IMR-90 (cell line): ENCODE data around the gene APOBEC3B. TPM values are rescaled to one million over a fixed set of nuclear protein-coding genes. Genes with fewer than 3 reads are reported as not detected.

Source experiments
- ATAC-seq: fragments of 200-7000 bp; cut with Tn5 transposase; 2 replicates; pipeline ENCODE4 v1.9.1; 2020; ENCODE audit warnings: low read depth, mild to moderate bottlenecking, moderate library complexity
- BruUV-seq: library from RNA; stranded (reverse); fragments of 400-500 nt; replicated peaks from 2 replicates; lab custom pipeline; 2021; lab: Mats Ljungman, UMichigan
- CTCF ChIA-PET: fragments of 300-600 bp; formaldehyde crosslinking; extraction: SDS; loops from one replicate; lab custom pipeline; 2021; ENCODE audit warnings: antibody characterized with exemption; lab: Yijun Ruan, JAX
- POLR2A ChIA-PET: fragments of 300-600 bp; sonication (Branson Sonifier 250); formaldehyde crosslinking; loops from one replicate; lab custom pipeline; 2022; ENCODE audit warnings: antibody characterized with exemption; ENCODE audit not compliant: unreplicated experiment; lab: Charles Lee
- DNase-seq: peaks from one replicate; pipeline ENCODE4 v3.0.0; 2013
- H2AFZ ChIP-seq: replicated peaks from 2 replicates; pipeline ENCODE3; 2013; ENCODE audit warnings: low read length, mild to moderate bottlenecking; ENCODE audit not compliant: poor library complexity
- H2AK5ac ChIP-seq: 2 replicates; pipeline ENCODE4 v1.6.1; 2013; ENCODE audit warnings: low read depth, low read length, inconsistent platforms
- H2AK9ac ChIP-seq: replicated peaks from 2 replicates; pipeline ENCODE3; 2013; ENCODE audit warnings: mild to moderate bottlenecking, low read depth, low read length, moderate library complexity; ENCODE audit not compliant: poor library complexity
- H2BK120ac ChIP-seq: 2 replicates; pipeline ENCODE4 v1.6.1; 2013; ENCODE audit warnings: low read depth, low read length, inconsistent platforms
- H2BK15ac ChIP-seq: 3 replicates; pipeline ENCODE4 v1.6.1; 2013; ENCODE audit warnings: low read depth, low read length, inconsistent platforms
- H2BK20ac ChIP-seq: 2 replicates; pipeline ENCODE4 v1.6.1; 2013; ENCODE audit warnings: low read depth, mild to moderate bottlenecking, inconsistent platforms, low read length, moderate library complexity
- H2BK5ac ChIP-seq: 2 replicates; pipeline ENCODE4 v1.6.1; 2013; ENCODE audit warnings: mild to moderate bottlenecking, low read depth, low read length, inconsistent platforms; ENCODE audit not compliant: poor library complexity, severe bottlenecking
- H3K14ac ChIP-seq: replicated peaks from 2 replicates; pipeline ENCODE4 v1.6.1; 2013; ENCODE audit warnings: low read depth, low read length, inconsistent platforms
- H3K18ac ChIP-seq: 2 replicates; pipeline ENCODE4 v1.6.1; 2013; ENCODE audit warnings: low read depth, low read length, control low read depth
- H3K23ac ChIP-seq: 2 replicates; pipeline ENCODE4 v1.6.1; 2013; ENCODE audit warnings: low read depth, low read length, inconsistent platforms
- H3K27ac ChIP-seq: 2 replicates; pipeline ENCODE4 v1.5.1; 2013; ENCODE audit warnings: mild to moderate bottlenecking, control low read depth, low read length; ENCODE audit not compliant: insufficient read depth
- H3K27me3 ChIP-seq: 2 replicates; pipeline ENCODE4 v1.6.1; 2013; ENCODE audit warnings: low read length; ENCODE audit not compliant: control insufficient read depth, insufficient read depth
- H3K36me3 ChIP-seq: 2 replicates; pipeline ENCODE4 v1.6.1; 2013; ENCODE audit warnings: low read length, mixed read lengths; ENCODE audit not compliant: control insufficient read depth, insufficient read depth
- H3K4ac ChIP-seq: 2 replicates; pipeline ENCODE4 v1.6.1; 2013; ENCODE audit warnings: low read depth, low read length, inconsistent platforms
- H3K4me1 ChIP-seq: 2 replicates; pipeline ENCODE4 v1.6.1; 2013; ENCODE audit warnings: low read length, mixed read lengths; ENCODE audit not compliant: control insufficient read depth, insufficient read depth
- H3K4me2 ChIP-seq: 2 replicates; pipeline ENCODE4 v1.6.1; 2013; ENCODE audit warnings: low read depth, mild to moderate bottlenecking, control low read depth, low read length, moderate library complexity
- H3K4me3 ChIP-seq: 2 replicates; pipeline ENCODE4 v1.5.1; 2013; ENCODE audit warnings: low read depth, mild to moderate bottlenecking, control low read depth, low read length, moderate library complexity; ENCODE audit not compliant: insufficient read depth
- H3K56ac ChIP-seq: 2 replicates; pipeline ENCODE4 v1.6.1; 2013; ENCODE audit warnings: low read length, inconsistent platforms; ENCODE audit not compliant: insufficient read depth; ENCODE audit errors: extremely low read depth
- H3K79me1 ChIP-seq, 2 experiments: 2 replicates each; pipeline ENCODE4 v1.6.1; 2013; ENCODE audit warnings: low read length in 2 of 2, inconsistent platforms in 1 of 2, low read depth in 1 of 2
- H3K9ac ChIP-seq: 2 replicates; pipeline ENCODE4 v1.6.1; 2013; ENCODE audit warnings: low read depth, low read length, control low read depth
- H3K9me1 ChIP-seq: 2 replicates; pipeline ENCODE4 v1.6.1; 2013; ENCODE audit warnings: low read length, inconsistent platforms; ENCODE audit not compliant: insufficient read depth
- H3K9me3 ChIP-seq: 2 replicates; pipeline ENCODE4 v1.6.1; 2013; ENCODE audit warnings: low read length; ENCODE audit not compliant: control insufficient read depth, insufficient read depth
- H4K20me1 ChIP-seq: 2 replicates; pipeline ENCODE4 v1.6.1; 2013; ENCODE audit warnings: low read length, inconsistent platforms; ENCODE audit not compliant: insufficient read depth
- H4K5ac ChIP-seq: 2 replicates; pipeline ENCODE4 v1.6.1; 2013; ENCODE audit warnings: mild to moderate bottlenecking, low read depth, low read length, control low read depth
- H4K8ac ChIP-seq, 2 experiments: 2 replicates each; pipeline ENCODE4 v1.6.1; 2013; ENCODE audit warnings: low read depth in 2 of 2, low read length in 2 of 2, control low read depth in 1 of 2, inconsistent platforms in 1 of 2
- H4K91ac ChIP-seq: 2 replicates; pipeline ENCODE4 v1.6.1; 2013; ENCODE audit warnings: low read depth, low read length, inconsistent platforms; ENCODE audit not compliant: insufficient read depth
- BHLHE40 ChIP-seq: fragments of 150-350 bp; IDR thresholded peaks from 2 replicates; pipeline ENCODE4 v1.6.1; 2016; ENCODE audit warnings: mild to moderate bottlenecking, low read depth, low read length
- CEBPB ChIP-seq: IDR thresholded peaks from 2 replicates; pipeline ENCODE4 v1.6.1; 2012; ENCODE audit warnings: low read depth, low read length, improper control_type of control experiment
- CHD1 ChIP-seq: IDR thresholded peaks from 2 replicates; pipeline ENCODE4 v1.6.1; 2012; ENCODE audit warnings: low read depth, low read length, improper control_type of control experiment
- CTCF ChIP-seq: conservative IDR thresholded peaks from 2 replicates; pipeline ENCODE4 v1.5.1; 2012; ENCODE audit warnings: mild to moderate bottlenecking, low read depth, low read length, improper control_type of control experiment
- ELK1 ChIP-seq: fragments of 150-350 bp; IDR thresholded peaks from 2 replicates; pipeline ENCODE4 v1.6.1; 2016; ENCODE audit warnings: low read depth, mild to moderate bottlenecking, low read length, moderate library complexity, borderline replicate concordance
- FOS ChIP-seq: fragments of 150-350 bp; IDR thresholded peaks from 2 replicates; pipeline ENCODE4 v1.6.1; 2016; ENCODE audit warnings: low read depth, low read length
- MAFK ChIP-seq: IDR thresholded peaks from 2 replicates; pipeline ENCODE4 v1.6.1; 2012; ENCODE audit warnings: low read depth, low read length, improper control_type of control experiment
- MAZ ChIP-seq: IDR thresholded peaks from 2 replicates; pipeline ENCODE4 v1.6.1; 2012; ENCODE audit warnings: low read depth, mild to moderate bottlenecking, low read length, improper control_type of control experiment, moderate library complexity, borderline replicate concordance
- MXI1 ChIP-seq: IDR thresholded peaks from 2 replicates; pipeline ENCODE4 v1.6.1; 2012; ENCODE audit warnings: low read depth, mild to moderate bottlenecking, low read length, moderate library complexity, borderline replicate concordance
- NFE2L2 ChIP-seq: fragments of 150-350 bp; IDR thresholded peaks from 2 replicates; pipeline ENCODE4 v1.6.1; 2016; ENCODE audit warnings: low read depth, mild to moderate bottlenecking, low read length
- POLR2A ChIP-seq: IDR thresholded peaks from 2 replicates; pipeline ENCODE4 v1.6.1; 2012; ENCODE audit warnings: mild to moderate bottlenecking, low read depth, low read length
- RAD21 ChIP-seq: IDR thresholded peaks from 2 replicates; pipeline ENCODE4 v1.6.1; 2012; ENCODE audit warnings: low read length, improper control_type of control experiment
- RCOR1 ChIP-seq: IDR thresholded peaks from 2 replicates; pipeline ENCODE4 v1.6.1; 2012; ENCODE audit warnings: mild to moderate bottlenecking, low read length, improper control_type of control experiment; ENCODE audit not compliant: insufficient replicate concordance
- RFX5 ChIP-seq: IDR thresholded peaks from 2 replicates; pipeline ENCODE4 v1.8.0; 2012; ENCODE audit warnings: low read depth, mild to moderate bottlenecking, low read length, moderate library complexity
- SMC3 ChIP-seq: fragments of 150-350 bp; IDR thresholded peaks from 2 replicates; pipeline ENCODE4 v1.6.1; 2016; ENCODE audit warnings: low read depth, mild to moderate bottlenecking, antibody characterized with exemption, low read length, moderate library complexity
- USF2 ChIP-seq: fragments of 150-350 bp; IDR thresholded peaks from 2 replicates; pipeline ENCODE4 v1.6.1; 2017; ENCODE audit warnings: mild to moderate bottlenecking, antibody characterized with exemption, low read length, low read depth
- WGBS, 2 experiments: methylation state at CpG; one replicate each; pipeline versions ENCODE4 v1.1.5 to v1.1.7; 2013; ENCODE audit warnings: missing lambda C conversion rate in 2 of 2; ENCODE audit not compliant: insufficient read length in 1 of 2; ENCODE audit errors: extremely low coverage in 2 of 2; 5-methylcytosine and 5-hydroxymethylcytosine counted together
- dilution Hi-C: fragments of 300-500 bp; cut with HindIII; formaldehyde crosslinking; loops from one replicate; pipeline ENCODE4 v1.14.3; 2018; ENCODE audit warnings: low sequenced_read_pairs; ENCODE audit not compliant: unreplicated experiment
- in situ Hi-C: fragments of 300-500 bp; cut with MboI; formaldehyde crosslinking; loops from 3 replicates; pipeline ENCODE4 v1.14.3; 2019; ENCODE audit warnings: low sequenced_read_pairs, inconsistent platforms, mixed read lengths
- intact Hi-C: fragments of 100-400 bp; cut with micrococcal nuclease; formaldehyde crosslinking; loops from 2 replicates; pipeline ENCODE4 v1.10.0; 2022
- polyA plus RNA-seq, 3 experiments: library from polyadenylated mRNA; depleted of rRNA; stranded (reverse); fragments of >200 nt; gene quantifications; 2 replicates each; pipeline ENCODE4 v1.2.3, GENCODE V29; 2012; ENCODE audit warnings: low replicate concordance in 1 of 3
- total RNA-seq: library from RNA; depleted of rRNA; stranded (reverse); fragments of >200 nt; gene quantifications from 2 replicates; pipeline ENCODE4 v1.2.3, GENCODE V29; 2012

APOBEC3B gene
- total and polyA plus RNA-seq, 2 of the 4 experiments (the other 2 are of a cell fraction), result 17.6 to 34.2 TPM

- Histone ChIP-seq H4K5ac (no peak overlapping the region), H3K14ac (no peak overlapping the region), H3K4me3 (no peak overlapping the region), H3K4me2 (no peak overlapping the region), H2AK9ac (no peak overlapping the region), H2AK5ac (no peak overlapping the region), H3K18ac (no peak overlapping the region), H4K91ac (no peak overlapping the region), H3K4me1 (no peaks in the 10 kb centered on the region), H3K9me1 (no peaks in the 10 kb centered on the region; the same call in 1 of the 2 replicates), H2BK15ac (no peak overlapping the region), H3K9me3 (no peaks in the 10 kb centered on the region), H3K4ac (no peak overlapping the region), H3K9ac (no peak overlapping the region), H3K27me3 (peaks cover 50% of the 10 kb centered on the region), H3K27ac (no peak overlapping the region), H3K79me1 (no peaks in the 10 kb centered on the region), H2BK120ac (no peak overlapping the region), H2BK20ac (no peak overlapping the region), H3K36me3 (no peaks in the 10 kb centered on the region), H3K23ac (no peak overlapping the region), H4K8ac (no peak overlapping the region), H2BK5ac (no peak overlapping the region), H4K20me1 (no peaks in the 10 kb centered on the region; the same call in 1 of the 2 replicates), H2AFZ (no peak overlapping the region), H3K56ac (no peak overlapping the region)
- ATAC-seq (no peak), DNase-seq (no peak)
- intact Hi-C loops (no loop called here), in situ Hi-C loops (no loop called here), dilution Hi-C loops (no loop called here)
- no TSS peak for BruUV-seq
- no peak for TF ChIP-seq MAFK
- no peak for TF ChIP-seq MAZ
- TF ChIP-seq BHLHE40, result no peak
- TF ChIP-seq CEBPB, result no peak
- no peak for TF ChIP-seq SMC3
- TF ChIP-seq CHD1, result no peak
- TF ChIP-seq RAD21, result no peak
- TF ChIP-seq MXI1, result no peak
- no peak for TF ChIP-seq RCOR1
- no peak for TF ChIP-seq NFE2L2
- no peak for TF ChIP-seq USF2
- no peak for TF ChIP-seq RFX5
- TF ChIP-seq POLR2A, result no peak
- no peak for TF ChIP-seq CTCF
- no peak for TF ChIP-seq FOS
- TF ChIP-seq ELK1, result no peak
- POLR2A ChIA-PET, result no interaction called here
- CTCF ChIA-PET, result no interaction called here
- WGBS, 2 experiments, result 76% methylated on average over 12 of the region's 12 CpGs; no CpG with 5 or more reads in 1 of the 2 experiments
Observed at GRCh38 chr22:38937541-38937940, 44.6 kb upstream of the APOBEC3B start.
